Activated CD8-positive, alpha-beta memory T cell treated with anti-CD3 and anti-CD28 coated beads for 24 hours (primary cell): ENCODE data around the gene COL9A3.

ENCODE experiments used
- DNase-seq: peaks from one replicate; pipeline ENCODE4 v3.0.0-alpha.2; 2020

The COL9A3 gene

DNA sequence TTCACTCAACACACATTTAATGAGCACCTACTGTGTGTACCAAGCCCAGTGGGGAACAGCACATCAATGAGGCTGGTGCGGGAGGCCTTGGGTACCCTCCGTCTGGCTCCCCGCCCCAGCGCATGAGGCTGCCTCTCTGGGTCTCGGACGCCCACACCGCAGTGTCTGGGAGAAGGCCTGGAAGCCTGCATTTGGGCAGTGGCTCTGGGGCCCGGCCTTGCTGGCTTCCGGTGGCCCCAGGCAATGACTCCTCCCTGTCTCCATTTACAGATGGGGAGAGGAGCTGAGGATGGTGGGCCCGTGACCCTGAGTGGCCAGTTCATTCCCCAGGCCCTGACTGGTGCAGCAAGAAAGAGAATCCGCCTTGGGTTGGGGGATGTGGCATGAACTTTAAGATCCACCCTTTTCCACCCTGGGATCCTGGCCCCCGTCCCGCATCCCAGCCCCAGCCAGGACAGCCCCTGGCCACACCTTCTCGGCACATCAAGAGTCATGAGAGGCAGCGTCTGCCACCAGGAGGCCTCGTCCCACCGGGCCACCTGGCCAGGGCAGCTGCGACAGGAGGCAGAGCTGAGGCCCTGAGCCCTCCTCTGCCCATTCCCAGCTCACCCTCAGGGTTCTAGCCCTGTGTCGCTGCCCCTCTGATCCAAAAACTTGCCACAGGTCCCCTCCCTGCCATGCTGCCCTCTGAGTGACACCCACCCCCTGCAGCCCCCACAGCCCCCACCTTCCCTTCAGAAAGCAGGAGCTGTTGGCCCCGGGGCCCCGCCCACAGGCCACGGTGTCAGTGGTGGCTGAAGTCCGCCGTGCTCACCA lies 38.0 kb upstream of the COL9A3 start:
- DNase-seq = no peak

DNA sequence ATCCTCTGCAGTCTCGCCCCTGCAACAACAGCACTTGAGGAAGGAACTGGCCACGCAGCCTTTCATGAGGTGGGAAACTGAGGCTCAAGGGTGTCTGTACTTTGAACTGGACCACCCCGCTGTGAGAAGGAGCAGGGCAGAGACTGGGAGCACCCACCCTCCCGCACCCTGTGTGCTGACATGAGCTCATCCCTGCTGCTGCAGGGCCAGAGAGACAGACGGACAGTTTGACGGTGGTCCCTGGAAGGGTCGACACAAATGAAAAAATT lies 37.5 kb upstream of the COL9A3 start:
- no peak for DNase-seq

GRCh38 chr20:62780204-62780603 lies 36.6 kb upstream of the COL9A3 start:
- DNase-seq = no peak

GRCh38 chr20:62780696-62781095 lies 36.2 kb upstream of the COL9A3 start:
- no peak for DNase-seq

GRCh38 chr20:62782149-62782892 lies 34.5 kb upstream of the COL9A3 start:
- DNase-seq = no peak

DNA sequence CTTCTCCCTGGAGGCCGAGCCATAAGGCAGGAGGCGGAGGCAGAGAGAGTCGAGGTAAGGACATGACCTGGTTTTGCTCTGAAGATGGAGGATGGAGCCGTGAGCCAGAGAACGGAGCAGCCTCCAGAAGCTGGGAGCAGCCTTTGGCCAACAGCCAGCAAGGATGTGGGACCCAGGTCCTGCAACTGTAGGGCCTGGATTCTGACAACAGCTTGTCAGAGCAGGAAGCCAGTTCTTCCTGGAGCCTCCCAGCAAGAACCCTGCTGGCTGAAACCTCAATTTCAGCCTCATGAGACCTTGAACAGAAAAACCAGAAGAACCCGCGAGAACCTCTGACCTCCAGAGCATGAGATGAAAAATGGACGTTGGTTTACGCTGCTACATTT lies 34.0 kb upstream of the COL9A3 start:
- DNase-seq = no peak

DNA sequence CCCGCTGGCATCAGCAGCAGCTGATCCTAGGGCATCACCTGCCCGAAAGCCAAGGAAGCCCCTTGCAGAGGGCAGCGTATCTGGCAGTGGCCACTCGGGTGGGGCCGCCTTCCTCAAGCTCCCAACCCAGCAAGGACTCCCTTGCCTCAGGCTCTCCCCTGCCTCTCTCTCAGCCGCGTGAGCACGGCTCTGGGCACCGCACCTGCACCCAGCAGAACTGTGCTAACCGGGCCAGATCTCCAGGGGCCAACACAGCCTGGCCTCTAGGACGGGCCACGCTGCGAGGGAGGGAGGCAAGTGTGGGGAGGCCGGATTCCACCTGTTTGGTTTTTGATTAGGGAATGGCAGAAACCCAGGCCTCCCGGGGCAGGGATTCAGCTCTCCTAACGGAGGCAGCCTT lies 32.4 kb upstream of the COL9A3 start:
- no peak for DNase-seq

GRCh38 chr20:62785393-62785792 lies 31.5 kb upstream of the COL9A3 start:
- no peak for DNase-seq

DNA sequence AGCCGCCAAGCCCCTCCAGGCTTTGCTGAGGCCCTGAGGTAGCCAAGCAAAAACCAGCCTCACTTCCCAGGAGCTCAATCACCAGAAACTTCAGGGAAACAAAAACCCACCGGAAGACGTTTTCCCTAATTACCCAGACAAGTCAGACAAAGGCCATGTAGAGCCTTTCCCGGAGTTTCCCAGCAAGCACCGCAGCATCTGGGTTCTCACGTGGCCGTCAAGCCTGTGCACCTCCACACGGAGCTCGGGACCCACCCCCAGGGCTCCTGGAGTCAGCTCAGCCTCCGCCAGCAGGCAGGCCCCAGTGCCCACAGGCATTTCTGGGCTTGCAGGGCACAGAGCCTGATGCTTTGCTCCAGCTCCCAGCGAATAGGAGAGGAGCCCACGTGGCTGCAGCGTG lies 30.7 kb upstream of the COL9A3 start:
- DNase-seq = no peak

- DNase-seq = no peak
Measured at GRCh38 chr20:62787321-62787720, 29.5 kb upstream of the COL9A3 start.

GRCh38 chr20:62787866-62788265 lies 29.0 kb upstream of the COL9A3 start:
- DNase-seq = no peak

- DNase-seq = no peak
Measured at GRCh38 chr20:62788607-62789006, 28.2 kb upstream of the COL9A3 start.

DNA sequence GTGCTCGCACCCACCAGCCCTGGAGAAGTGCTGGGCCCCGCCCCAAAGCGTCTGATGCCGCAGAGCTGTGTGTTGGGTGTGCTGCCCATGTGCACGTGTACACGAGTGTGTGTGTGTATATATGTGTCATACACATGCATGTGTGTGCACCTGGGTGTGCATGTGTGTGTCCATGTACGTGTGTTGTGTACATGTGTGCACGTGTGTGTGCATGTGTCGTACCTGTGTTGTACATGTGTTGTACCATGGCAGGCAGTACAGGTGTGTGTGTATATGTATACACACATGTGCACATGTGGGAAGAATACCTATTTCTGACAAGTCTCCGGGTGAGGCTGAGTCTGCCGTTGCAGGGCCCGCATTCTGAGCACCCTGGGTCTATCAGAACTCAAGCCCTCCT lies 26.8 kb upstream of the COL9A3 start:
- DNase-seq = no peak

DNA sequence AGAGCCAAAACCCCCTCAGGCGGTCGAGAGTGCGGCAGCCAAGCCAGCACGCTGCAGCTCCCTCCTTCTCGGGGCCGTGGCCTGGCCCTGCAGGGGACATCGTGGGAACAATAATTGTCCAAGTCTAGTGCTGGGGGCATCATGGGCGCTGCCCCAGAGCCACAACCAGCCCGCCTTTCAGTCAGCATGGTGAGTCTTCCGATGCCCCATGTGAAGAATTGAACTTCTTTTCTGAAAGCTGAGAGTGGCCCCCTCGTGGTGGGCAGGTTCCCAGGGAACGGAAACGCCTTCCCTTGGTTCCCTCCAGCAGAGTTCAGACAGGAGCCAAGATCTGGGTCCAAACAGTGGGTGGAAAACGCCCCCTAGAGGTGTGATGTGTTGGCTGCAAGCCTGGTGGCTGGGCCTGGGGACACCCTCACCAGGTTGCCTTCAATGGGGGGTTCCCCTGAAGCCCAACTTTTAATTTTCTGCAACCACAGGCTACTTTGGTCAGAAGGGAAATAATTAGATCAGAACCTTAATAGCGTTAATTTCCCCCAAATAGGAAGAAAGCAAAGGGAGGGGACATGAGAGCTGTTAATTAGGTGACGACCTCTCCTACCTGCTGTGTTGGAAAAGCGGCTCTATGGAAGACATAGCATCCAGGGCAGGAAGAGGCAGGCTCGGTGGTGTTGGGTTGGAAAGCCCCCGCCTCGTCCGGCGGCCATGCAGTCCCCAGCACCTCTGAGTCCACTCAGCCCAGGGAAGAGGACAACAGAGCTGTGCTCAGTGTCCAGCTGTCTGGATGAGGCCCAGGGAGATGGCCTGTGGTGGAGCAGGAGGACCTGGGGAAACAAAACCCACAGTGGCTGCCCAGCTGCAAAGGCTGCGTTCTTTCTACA lies 25.3 kb upstream of the COL9A3 start:
- DNase-seq = peak; percentile 86

GRCh38 chr20:62792182-62792939 lies 24.5 kb upstream of the COL9A3 start:
- DNase-seq = no peak

GRCh38 chr20:62792940-62793756 lies 23.7 kb upstream of the COL9A3 start:
- DNase-seq = no peak

- DNase-seq = no peak
Measured at GRCh38 chr20:62793757-62794006, 23.2 kb upstream of the COL9A3 start.

- DNase-seq = peak; percentile 98
Measured at GRCh38 chr20:62794007-62794724, 22.7 kb upstream of the COL9A3 start.

- DNase-seq = peak; percentile 88
Measured at GRCh38 chr20:62795023-62795761, 21.7 kb upstream of the COL9A3 start.

GRCh38 chr20:62796699-62797491 lies 20.0 kb upstream of the COL9A3 start:
- no peak for DNase-seq
